KOPT-K1 (cell line): ENCODE data around the gene ATP5ME.
"Not testable (repeated sequence)": the region's sequence is repeated elsewhere in the genome, so short reads cannot be mapped to it uniquely, and the experiment has no call there.

Source experiments
- H3K27ac ChIP-seq: fragments of 200-600 bp; sonication (generic); 2 replicates; pipeline ENCODE4 v1.5.1; 2016; ENCODE audit warnings: antibody characterized with exemption, mild to moderate bottlenecking, low read depth, low read length; ENCODE audit not compliant: poor library complexity, severe bottlenecking
- H3K36me3 ChIP-seq: fragments of 200-600 bp; sonication (generic); 2 replicates; pipeline ENCODE4 v1.5.1; 2017; ENCODE audit warnings: antibody characterized with exemption, mild to moderate bottlenecking, low read length, moderate library complexity; ENCODE audit not compliant: insufficient read depth
- H3K9me3 ChIP-seq: fragments of 200-600 bp; sonication (generic); 2 replicates; pipeline ENCODE4 v1.5.1; 2017; ENCODE audit warnings: antibody characterized with exemption, low read length, mild to moderate bottlenecking; ENCODE audit not compliant: insufficient read depth, poor library complexity, severe bottlenecking

Gene ATP5ME

DNA sequence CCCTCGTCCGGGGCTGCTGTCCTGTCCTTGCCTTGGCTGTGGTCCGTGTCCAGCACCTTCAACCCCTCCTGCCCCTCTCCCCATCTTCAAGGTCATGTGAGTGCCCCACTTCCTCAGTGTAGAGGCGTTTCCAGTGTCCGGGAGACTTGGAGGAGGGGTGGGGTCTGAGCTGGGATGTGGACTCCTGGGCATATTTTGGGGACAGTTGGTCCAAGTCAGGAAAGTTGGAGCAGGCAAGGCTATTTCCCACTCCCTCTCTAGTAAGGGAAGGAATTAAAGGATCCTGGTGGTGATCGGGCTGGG, 34.5 kb upstream of the ATP5ME start:
- no peak overlapping the region for H3K27ac ChIP-seq
- H3K36me3 ChIP-seq = peaks cover 37% of the 10 kb centered on the region
- no peaks in the 10 kb centered on the region for H3K9me3 ChIP-seq

DNA sequence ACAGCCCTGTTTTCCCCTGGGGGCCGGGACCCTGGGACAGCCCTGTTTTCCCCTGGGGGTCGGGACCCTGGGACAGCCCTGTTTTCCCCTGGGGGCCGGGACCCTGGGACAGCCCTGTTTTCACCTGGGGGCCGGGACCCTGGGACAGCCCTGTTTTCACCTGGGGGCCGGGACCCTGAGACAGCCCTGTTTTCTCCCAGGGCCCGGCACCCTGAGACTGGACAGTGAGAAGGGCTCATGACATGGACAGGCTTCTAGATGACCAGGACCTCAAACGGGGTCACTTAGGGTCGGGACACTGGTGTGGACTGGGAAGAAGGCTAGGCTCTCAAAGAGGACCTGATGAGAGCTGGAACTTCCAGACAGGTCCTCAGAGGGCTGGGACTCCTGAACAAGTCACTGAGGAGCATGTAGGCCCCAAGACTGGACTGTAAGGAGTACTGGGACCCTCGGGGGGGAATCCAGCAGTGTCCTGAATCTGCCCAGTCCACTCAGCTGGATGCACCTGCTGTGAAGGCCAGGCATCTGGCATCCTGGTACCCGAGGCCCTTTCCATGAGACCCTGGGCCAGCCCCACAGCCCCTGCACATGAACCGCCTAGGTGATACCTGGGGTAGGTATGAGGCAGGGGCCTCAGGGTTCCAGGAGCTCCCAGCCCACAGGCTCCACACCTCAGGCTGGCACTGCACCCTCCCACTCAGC, 34.0 kb upstream of the ATP5ME start:
- peaks cover 31% of the 10 kb centered on the region for H3K36me3 ChIP-seq

DNA sequence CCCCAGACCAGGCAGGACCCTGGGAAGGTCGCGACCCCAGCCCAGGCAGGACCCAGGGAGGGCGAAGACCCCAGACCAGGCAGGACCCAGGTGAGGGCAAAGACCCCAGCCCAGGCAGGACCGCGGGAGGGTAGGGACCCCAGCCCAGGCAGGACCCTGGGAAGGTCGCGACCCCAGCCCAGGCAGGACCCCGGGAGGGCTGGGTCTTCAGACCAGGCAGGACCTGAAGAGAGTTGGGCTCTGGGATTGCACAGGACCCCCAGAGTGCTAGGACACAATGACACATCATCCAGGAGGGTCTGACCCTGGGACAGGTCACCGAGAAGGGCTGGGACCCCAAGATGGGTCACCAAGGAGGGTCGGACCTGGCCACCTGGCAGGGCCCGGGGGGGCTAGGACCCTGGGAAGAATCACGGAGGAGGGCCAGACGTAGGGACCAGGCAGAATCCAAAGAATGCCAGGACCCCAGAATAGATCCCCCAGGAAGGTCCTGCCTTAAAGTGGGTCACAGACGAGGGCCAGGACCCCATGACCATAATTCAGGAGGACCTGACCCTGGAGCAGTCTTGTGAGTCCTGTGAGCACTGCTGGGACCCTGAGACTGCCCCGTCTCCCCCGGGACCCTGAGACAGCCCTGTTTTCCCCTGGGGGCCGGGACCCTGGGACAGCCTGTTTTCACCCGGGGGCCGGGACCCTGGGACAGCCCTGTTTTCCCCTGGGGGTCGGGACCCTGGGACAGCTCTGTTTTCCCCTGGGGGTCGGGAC, 32.9 kb upstream of the ATP5ME start:
- H3K36me3 ChIP-seq = peaks cover 30% of the 10 kb centered on the region
- peak overlapping the region; percentile 24 for H3K27ac ChIP-seq
- H3K9me3 ChIP-seq = no peaks in the 10 kb centered on the region

More for the DNA sequence above, 34.0 kb upstream of the ATP5ME start:
- H3K9me3 ChIP-seq = no peaks in the 10 kb centered on the region
- no peak overlapping the region for H3K27ac ChIP-seq

DNA sequence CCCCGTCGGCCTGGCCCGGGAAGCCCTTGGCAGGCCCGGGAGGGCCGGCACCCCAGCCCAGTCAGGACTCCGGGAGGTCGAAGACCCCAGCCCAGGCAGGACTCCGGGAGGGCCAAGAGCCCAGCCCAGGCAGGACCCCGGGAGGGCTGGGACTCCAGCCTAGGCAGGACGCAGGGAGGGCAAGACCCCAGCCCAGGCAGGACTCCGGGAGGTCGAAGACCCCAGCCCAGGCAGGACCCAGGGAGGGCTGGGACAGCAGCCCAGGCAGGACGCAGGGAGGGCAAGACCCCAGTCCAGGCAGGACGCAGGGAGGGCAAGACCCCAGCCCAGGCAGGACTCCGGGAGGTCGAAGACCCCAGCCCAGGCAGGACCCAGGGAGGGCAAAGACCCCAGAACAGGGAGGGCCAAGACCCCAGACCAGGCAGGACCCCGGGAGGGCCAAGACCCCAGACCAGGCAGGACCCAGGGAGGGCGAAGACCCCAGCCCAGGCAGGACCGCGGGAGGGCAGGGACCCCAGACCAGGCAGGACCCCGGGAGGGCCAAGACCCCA, 32.1 kb upstream of the ATP5ME start:
- Histone ChIP-seq H3K36me3 (peaks cover 30% of the 10 kb centered on the region), H3K27ac (peak overlapping the region; percentile 94)

DNA sequence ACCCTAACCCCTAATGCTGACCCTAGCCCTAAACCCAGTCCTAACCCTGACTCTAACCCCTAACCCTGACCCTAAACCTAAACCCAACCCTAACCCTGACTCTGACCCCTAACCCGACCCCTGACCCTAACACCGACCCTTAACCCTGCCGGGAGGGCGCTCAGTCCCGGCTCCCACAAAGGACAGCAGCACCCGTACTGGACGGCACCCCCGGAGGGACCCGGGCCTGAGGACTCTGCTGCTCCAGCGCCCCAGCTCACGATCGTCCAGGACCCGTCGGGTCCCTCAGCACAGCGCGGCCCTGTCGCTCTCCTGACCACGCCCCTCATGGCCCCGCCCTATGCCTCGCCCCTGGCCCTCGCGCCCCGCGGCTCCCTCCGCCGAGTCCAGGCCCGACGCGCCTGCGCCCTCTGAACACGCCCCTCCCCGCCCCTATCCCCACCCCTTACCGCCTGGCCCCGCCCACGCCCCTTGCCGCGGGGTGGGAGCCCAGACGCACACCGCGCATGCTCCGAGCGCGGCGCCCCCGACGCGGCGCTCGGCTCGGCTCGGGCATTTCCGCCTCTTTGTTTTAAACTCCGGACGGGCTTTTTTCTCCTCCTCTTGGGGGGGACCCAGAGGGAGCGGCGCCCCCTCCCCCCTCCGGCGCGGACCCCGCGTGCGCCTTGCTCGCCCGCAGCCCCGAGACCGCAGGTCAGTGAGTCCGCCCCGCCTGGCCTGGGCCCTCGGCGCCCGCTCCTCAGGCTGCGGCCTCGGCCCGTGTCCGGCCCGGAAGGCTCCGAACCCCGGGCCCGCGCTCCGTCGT, 31.4 kb upstream of the ATP5ME start, which contains the start of gene PCGF3:
Gene PCGF3, plus strand, starts transcription at position 555 of the 805 bp plus-strand sequence. CDS start 27,849 bp downstream, outside the sequence.
- Histone ChIP-seq H3K27ac (peak within 1 kb of the TSS; percentile 94), H3K9me3 (no peaks in the 10 kb centered on the region), H3K36me3 (peaks cover 24% of the 10 kb centered on the region)

More for the DNA sequence above, 32.1 kb upstream of the ATP5ME start:
- not testable (repeated sequence) for H3K9me3 ChIP-seq

DNA sequence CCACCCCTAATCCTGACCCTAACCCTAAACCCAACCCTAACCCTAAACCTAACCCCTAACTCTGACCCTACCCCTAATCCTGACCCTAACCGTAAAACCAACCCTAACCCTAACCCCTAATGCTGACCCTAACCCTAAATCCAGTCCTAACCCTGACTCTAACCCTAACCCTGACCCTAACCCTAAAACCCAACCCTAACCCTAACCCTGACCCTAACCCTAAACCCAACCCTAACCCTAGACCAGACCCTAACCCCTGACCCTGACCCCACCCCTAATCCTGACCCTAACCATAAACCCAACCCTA, 30.8 kb upstream of the ATP5ME start:
- no peaks in the 10 kb centered on the region for H3K9me3 ChIP-seq
- H3K27ac ChIP-seq = no peak overlapping the region

DNA sequence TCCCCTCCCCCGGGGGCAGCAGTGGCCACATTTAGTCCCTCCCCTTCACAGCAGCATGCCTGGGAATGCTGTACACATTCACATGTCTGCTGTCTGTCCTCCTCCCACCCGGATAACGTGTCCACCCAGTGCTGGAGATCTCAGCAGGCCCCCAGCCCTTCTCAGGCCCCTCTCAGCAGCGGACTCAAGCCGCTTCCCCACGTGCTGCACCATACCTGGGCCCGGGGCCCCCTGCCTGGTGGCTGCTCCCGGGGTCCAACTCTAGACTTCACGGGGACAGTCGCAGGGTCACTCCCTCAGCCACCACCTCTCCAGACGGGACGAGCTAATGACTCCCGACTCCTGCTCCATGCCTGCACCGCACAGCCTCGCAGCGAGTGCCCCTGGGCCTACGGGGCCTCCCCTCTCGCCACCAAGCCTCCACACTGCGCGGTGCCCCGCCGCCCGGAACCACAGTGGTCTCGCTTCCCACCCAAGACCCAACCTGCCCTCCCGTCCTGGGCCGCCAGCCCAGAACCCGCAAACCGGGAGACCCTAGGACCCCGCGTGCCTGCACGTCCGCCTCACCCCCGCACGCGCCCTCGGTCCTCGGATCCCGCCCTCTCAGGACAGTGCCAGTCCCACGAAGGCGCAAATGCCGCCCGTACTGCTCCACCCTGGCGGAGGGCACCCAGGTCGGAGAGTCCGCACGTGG, 30.3 kb upstream of the ATP5ME start:
- Histone ChIP-seq H3K9me3 (no peaks in the 10 kb centered on the region), H3K27ac (no peak overlapping the region), H3K36me3 (peaks cover 13% of the 10 kb centered on the region)

More for the DNA sequence above, 30.8 kb upstream of the ATP5ME start:
- H3K36me3 ChIP-seq = peaks cover 18% of the 10 kb centered on the region

DNA sequence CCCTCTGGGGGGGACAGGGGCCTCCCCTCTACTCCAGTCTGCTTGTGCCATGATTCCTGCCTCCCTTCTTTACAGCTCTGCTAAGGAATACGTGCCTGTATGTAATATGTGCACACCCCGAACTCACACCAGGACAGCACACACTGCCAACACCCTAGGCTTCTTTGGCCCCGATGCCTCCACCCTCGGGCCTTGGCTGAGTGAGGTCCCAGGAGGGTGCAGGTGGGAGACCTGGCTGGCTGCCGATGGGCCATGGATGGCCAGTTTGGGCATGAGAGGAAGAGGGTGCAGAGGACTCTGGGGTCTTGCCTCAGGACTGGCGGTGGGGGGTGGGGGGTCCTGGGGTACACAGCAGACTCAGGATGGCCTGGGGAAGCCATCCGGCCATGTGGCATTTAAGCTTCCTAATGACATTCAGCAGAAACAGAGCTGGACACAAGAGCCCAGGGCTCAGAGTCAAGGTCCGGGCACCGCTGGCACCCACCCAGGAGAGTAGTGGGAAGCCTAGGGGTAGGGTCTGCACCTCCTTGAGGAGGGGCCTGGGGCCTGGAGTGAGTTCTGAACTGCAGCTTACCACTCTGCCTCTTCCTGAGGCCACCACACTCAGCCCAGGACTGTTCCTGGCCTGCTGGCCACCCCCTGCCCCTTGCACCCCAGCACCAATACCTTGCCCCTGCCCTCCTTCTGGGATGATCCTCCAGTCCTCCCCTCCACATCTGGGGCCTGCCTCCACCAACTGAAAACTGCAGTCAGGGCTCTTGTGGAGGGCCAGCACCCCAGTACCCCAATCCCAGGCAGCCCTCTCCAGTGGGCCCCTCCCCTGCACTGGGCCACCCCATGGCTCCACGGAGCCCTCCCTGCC, 29.5 kb upstream of the ATP5ME start:
- Histone ChIP-seq H3K27ac (no peak overlapping the region), H3K36me3 (peaks cover 5% of the 10 kb centered on the region; the same call in 1 of the 2 replicates), H3K9me3 (no peaks in the 10 kb centered on the region)

DNA sequence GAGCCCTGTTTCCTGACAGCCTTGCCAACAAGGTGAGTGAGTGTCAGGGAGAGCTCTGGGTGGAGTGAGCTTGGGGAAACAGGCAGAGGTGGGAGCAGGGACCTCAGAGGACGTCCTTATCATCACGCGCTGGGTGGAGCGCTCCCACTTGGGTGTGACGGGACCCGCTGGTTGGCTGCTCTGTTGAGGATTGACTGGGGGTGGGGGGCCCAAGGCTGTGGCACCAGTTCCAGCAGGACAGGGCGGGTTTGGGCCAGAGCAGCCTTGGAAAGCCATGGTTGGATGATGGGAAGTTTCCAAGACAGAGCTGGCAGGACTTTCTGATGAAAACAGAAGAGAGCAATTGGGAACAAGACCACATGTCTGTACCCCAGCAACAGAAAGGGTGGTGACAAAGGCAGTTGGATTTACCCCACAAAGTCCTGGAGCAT, 28.6 kb upstream of the ATP5ME start:
- Histone ChIP-seq H3K9me3 (no peaks in the 10 kb centered on the region), H3K27ac (no peak overlapping the region), H3K36me3 (no peaks in the 10 kb centered on the region)

DNA sequence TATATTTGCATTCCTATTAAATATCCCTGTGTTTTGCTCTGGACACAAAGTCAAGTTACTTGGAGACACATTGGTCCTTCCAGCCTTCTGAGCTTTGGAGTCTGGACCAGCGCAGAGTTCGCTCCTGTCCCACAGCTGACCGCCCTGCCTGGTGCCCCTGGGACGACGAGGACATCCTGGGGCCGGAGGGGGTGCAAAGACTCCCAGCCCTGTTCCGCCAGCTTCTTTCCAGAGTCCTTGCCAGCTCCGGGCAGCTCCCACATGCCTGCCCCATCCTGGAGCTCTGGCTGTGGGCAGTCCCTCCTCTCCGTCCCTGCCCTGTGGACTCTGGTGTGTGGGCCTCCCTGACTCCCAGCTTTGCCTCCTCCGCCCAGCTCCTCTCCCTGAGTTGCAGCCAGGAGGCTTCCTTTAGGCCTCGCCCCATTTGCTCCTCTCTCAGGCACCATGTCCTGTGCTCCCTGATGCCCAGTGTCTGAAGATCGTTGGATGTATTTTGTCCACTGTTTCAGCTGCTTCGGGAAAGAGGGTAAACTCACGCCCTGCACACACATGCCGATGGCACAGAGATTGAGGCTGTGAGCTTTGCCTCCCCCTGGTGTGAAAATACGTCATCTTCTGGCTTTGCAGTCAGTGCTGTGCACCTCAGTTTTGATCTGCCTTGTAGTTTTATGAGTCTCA, 26.6 kb upstream of the ATP5ME start:
- Histone ChIP-seq H3K27ac (no peak overlapping the region), H3K36me3 (no peaks in the 10 kb centered on the region), H3K9me3 (no peaks in the 10 kb centered on the region)

DNA sequence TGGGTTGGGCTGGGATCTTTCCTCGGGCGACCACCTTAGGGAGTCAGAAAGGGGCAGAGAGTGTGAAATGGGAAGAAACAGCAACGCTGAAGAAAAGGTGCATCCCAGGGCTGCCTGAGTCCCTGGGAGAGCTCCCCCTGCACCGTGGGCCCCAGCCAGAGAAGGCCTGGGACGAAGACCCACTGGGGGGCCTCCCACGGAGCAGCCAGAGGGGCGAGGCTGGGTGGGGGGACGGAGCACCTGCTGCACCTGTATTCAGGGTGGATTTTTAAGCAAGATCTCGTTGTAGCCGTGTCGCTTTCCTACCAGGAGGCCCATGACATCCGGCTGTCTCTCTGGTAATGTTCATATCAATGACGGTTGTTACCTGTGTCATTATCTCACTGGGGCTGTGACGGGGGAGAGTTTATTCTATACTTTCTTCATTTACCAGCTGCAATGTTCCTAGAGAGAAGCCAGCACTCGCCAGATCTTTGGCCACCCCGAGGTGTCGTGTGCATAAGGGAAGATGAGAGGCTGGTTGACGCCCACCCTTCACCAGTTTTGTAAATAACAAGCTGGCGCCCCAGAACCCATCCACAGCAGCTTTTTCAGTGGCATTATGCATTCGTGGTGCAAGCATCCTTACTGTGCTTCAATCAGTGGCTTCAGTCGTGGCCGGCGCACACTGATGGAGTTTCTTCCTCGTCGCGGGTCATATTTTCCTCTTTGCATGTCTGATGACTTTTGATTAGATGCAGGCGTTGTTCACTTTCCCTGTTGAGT, 25.9 kb upstream of the ATP5ME start:
- no peaks in the 10 kb centered on the region for H3K9me3 ChIP-seq
- H3K27ac ChIP-seq = no peak overlapping the region
- H3K36me3 ChIP-seq = no peaks in the 10 kb centered on the region

DNA sequence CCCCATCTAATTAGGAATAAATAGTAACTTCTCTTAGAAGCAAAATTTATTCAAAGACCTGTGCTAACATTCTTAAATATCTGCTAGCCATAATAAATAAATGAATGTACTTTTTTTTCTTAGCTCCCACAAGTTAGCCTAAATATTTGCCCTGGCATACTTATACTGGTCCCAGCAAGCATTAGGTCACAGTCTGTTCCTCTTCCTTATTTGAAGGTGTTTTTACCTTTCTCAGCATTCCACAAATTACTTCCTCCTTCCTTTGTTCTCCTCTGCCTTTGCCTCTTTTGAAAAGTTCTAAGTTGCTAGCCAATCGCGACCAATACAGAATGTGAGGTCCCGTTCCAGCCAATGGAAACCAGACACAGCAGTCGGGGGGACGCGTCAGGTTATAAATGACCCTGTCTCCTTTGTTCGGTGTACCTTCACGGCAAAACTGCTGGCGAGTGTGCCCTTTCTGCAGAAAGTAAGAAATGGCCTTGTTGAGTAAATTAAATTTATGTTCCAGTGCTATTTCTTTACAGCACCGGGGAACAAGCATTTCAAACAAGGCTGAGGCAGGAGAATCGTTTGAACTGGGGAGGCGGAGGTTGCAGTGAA, 20.4 kb upstream of the ATP5ME start:
- not testable (repeated sequence) for H3K36me3 ChIP-seq, H3K9me3 ChIP-seq, H3K27ac ChIP-seq
